ENCODE measurements around the gene TEKT3.

DNA sequence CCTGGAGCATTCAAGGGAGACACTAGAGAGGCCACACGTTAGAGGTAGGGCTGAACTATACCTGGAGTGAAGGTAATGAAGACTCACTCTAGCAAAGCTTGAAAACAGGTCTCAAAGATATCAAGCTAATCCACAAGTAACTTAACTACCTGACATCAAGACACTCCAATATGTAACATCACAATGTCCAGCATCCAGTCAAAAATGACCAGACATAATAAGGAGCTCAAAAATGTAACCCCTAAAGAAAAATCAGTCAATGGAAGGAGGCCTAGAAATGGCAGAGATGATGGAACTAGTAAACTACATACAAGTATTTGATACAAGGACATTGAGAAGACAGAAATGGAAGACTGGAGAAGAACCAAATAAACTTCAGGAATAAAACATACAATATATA lies 6.0 kb downstream of the TEKT3 start:
- TF ChIP-seq, protein P1, sequence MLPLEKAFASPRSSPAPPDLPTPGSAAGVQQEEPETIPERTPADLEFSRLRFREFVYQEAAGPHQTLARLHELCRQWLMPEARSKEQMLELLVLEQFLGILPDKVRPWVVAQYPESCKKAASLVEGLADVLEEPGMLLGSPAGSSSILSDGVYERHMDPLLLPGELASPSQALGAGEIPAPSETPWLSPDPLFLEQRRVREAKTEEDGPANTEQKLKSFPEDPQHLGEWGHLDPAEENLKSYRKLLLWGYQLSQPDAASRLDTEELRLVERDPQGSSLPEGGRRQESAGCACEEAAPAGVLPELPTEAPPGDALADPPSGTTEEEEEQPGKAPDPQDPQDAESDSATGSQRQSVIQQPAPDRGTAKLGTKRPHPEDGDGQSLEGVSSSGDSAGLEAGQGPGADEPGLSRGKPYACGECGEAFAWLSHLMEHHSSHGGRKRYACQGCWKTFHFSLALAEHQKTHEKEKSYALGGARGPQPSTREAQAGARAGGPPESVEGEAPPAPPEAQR (tag by site-specific recombination; IDR thresholded peaks at IDR 0.05) = no peak
- TF ChIP-seq YY1 (tag by site-specific recombination; IDR thresholded peaks at IDR 0.05) = no peak
- no peak for TF ChIP-seq ZNF529 (tag by site-specific recombination; IDR thresholded peaks at IDR 0.05; ENCODE audit: insufficient replicate concordance)
- TF ChIP-seq, protein P2, sequence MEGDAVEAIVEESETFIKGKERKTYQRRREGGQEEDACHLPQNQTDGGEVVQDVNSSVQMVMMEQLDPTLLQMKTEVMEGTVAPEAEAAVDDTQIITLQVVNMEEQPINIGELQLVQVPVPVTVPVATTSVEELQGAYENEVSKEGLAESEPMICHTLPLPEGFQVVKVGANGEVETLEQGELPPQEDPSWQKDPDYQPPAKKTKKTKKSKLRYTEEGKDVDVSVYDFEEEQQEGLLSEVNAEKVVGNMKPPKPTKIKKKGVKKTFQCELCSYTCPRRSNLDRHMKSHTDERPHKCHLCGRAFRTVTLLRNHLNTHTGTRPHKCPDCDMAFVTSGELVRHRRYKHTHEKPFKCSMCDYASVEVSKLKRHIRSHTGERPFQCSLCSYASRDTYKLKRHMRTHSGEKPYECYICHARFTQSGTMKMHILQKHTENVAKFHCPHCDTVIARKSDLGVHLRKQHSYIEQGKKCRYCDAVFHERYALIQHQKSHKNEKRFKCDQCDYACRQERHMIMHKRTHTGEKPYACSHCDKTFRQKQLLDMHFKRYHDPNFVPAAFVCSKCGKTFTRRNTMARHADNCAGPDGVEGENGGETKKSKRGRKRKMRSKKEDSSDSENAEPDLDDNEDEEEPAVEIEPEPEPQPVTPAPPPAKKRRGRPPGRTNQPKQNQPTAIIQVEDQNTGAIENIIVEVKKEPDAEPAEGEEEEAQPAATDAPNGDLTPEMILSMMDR (tag by site-specific recombination; IDR thresholded peaks at IDR 0.05) = no peak
- TF ChIP-seq ZBTB21 (tag by site-specific recombination; IDR thresholded peaks at IDR 0.05) = no peak
- TF ChIP-seq, protein P3, sequence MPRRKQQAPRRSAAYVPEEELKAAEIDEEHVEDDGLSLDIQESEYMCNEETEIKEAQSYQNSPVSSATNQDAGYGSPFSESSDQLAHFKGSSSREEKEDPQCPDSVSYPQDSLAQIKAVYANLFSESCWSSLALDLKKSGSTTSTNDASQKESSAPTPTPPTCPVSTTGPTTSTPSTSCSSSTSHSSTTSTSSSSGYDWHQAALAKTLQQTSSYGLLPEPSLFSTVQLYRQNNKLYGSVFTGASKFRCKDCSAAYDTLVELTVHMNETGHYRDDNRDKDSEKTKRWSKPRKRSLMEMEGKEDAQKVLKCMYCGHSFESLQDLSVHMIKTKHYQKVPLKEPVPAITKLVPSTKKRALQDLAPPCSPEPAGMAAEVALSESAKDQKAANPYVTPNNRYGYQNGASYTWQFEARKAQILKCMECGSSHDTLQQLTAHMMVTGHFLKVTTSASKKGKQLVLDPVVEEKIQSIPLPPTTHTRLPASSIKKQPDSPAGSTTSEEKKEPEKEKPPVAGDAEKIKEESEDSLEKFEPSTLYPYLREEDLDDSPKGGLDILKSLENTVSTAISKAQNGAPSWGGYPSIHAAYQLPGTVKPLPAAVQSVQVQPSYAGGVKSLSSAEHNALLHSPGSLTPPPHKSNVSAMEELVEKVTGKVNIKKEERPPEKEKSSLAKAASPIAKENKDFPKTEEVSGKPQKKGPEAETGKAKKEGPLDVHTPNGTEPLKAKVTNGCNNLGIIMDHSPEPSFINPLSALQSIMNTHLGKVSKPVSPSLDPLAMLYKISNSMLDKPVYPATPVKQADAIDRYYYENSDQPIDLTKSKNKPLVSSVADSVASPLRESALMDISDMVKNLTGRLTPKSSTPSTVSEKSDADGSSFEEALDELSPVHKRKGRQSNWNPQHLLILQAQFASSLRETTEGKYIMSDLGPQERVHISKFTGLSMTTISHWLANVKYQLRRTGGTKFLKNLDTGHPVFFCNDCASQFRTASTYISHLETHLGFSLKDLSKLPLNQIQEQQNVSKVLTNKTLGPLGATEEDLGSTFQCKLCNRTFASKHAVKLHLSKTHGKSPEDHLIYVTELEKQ (tag by site-specific recombination; IDR thresholded peaks at IDR 0.05; ENCODE audit: borderline replicate concordance) = no peak
